Caco-2 (cell line): Measurements from ENCODE around the gene ASTN2. TPM values are rescaled to one million over a fixed set of nuclear protein-coding genes. Genes with fewer than 3 reads are reported as not detected.

Experiments
- BruUV-seq: library from RNA; stranded (reverse); fragments of 400-500 nt; replicated peaks from 2 replicates; lab custom pipeline; 2021; lab: Mats Ljungman, UMichigan
- CTCF ChIA-PET: fragments of 300-600 bp; sonication (Branson Sonifier 250); formaldehyde crosslinking; loops from one replicate; lab custom pipeline; 2022; ENCODE audit warnings: antibody characterized with exemption; lab: Charles Lee
- POLR2A ChIA-PET: fragments of 300-600 bp; sonication (Branson Sonifier 250); formaldehyde crosslinking; loops from one replicate; lab custom pipeline; 2022; ENCODE audit warnings: antibody characterized with exemption; lab: Charles Lee
- DNase-seq, 2 experiments: peaks; one replicate each; pipeline versions ENCODE4 v3.0.0 to v3.0.0-alpha.2; 2020 to 2022
- H3K27me3 ChIP-seq: replicated peaks from 2 replicates; pipeline ENCODE4 v1.6.0; 2011; ENCODE audit warnings: low read length; ENCODE audit not compliant: control insufficient read depth, insufficient read depth
- H3K36me3 ChIP-seq: 2 replicates; pipeline ENCODE4 v1.5.1; 2011; ENCODE audit warnings: low read length; ENCODE audit not compliant: control insufficient read depth, insufficient read depth
- H3K4me1 ChIP-seq: fragments of 250-450 bp; sonication (Bioruptor Pico); 2 replicates; pipeline ENCODE4 v1.5.1; 2020; ENCODE audit warnings: mild to moderate bottlenecking
- H3K4me3 ChIP-seq: 2 replicates; pipeline ENCODE4 v1.5.1; 2011; ENCODE audit warnings: low read depth, mild to moderate bottlenecking, control low read depth, low read length
- H3K9me3 ChIP-seq: fragments of 250-450 bp; sonication (Bioruptor Pico); 2 replicates; pipeline ENCODE4 v1.5.1; 2020; ENCODE audit warnings: mild to moderate bottlenecking, moderate library complexity
- H3K27ac Mint-ChIP-seq: one replicate; pipeline ENCODE4 v1.8.0; 2022; ENCODE audit warnings: mixed read lengths; ENCODE audit not compliant: unreplicated experiment
- H3K27me3 Mint-ChIP-seq: one replicate; pipeline ENCODE4 v1.8.0; 2022; ENCODE audit warnings: mixed read lengths; ENCODE audit not compliant: insufficient read depth, unreplicated experiment
- H3K36me3 Mint-ChIP-seq: one replicate; pipeline ENCODE4 v1.8.0; 2022; ENCODE audit warnings: mild to moderate bottlenecking, mixed read lengths; ENCODE audit not compliant: insufficient read depth, unreplicated experiment
- H3K4me1 Mint-ChIP-seq: one replicate; pipeline ENCODE4 v1.8.0; 2022; ENCODE audit warnings: low read depth, mixed read lengths; ENCODE audit not compliant: unreplicated experiment
- H3K4me3 Mint-ChIP-seq: one replicate; pipeline ENCODE4 v1.8.0; 2022; ENCODE audit warnings: mild to moderate bottlenecking, moderate library complexity, mixed read lengths; ENCODE audit not compliant: unreplicated experiment
- H3K9me3 Mint-ChIP-seq: one replicate; pipeline ENCODE4 v1.8.0; 2022; ENCODE audit warnings: mixed read lengths; ENCODE audit not compliant: unreplicated experiment
- CTCF ChIP-seq, 2 experiments: fragments of 200-600 bp in 1 of 2; IDR thresholded peaks; 1 replicate in 1 of 2; 2 replicates in 1 of 2; pipeline versions ENCODE4 v1.5.1 to v1.8.0; 2011 to 2022; ENCODE audit warnings: antibody characterized with exemption in 1 of 2, control low read depth in 1 of 2, inconsistent platforms in 1 of 2, low read depth in 1 of 2, low read length in 1 of 2, mild to moderate bottlenecking in 1 of 2, moderate library complexity in 1 of 2; ENCODE audit not compliant: insufficient read depth in 1 of 2, severe bottlenecking in 1 of 2, unreplicated experiment in 1 of 2
- intact Hi-C: fragments of 100-400 bp; cut with micrococcal nuclease; formaldehyde crosslinking; loops from one replicate; pipeline ENCODE4 v1.10.0; 2022; ENCODE audit not compliant: unreplicated experiment
- total RNA-seq: library from RNA; stranded (reverse); gene quantifications from 2 replicates; pipeline ENCODE4 v1.2.3, GENCODE V29; 2022

Gene ASTN2
- total RNA-seq, 1 experiment from 2014 or later = 12.7 TPM

GRCh38 chr9:116641292-116642059 lies 773.4 kb downstream of the ASTN2 start:
- Histone ChIP-seq H3K4me1 (peaks cover 16% of the 10 kb centered on the region; the same call in 1 of the 2 replicates), H3K9me3 (no peaks in the 10 kb centered on the region), H3K27me3 (no peaks in the 10 kb centered on the region), H3K36me3 (no peaks in the 10 kb centered on the region), H3K4me3 (no peak overlapping the region)
- no peaks in the 10 kb centered on the region for H3K9me3 Mint-ChIP-seq
- no peak for TF ChIP-seq CTCF (IDR thresholded peaks at IDR 0.05; ENCODE audit: insufficient read depth in 1 of 2, low read depth in 1 of 2, low read length in 1 of 2, severe bottlenecking in 1 of 2, unreplicated experiment in 1 of 2)
- no TSS peak for BruUV-seq
- no peak overlapping the region for H3K27ac Mint-ChIP-seq
- intact Hi-C loops = loop anchor here (10.0 kb wide), 1 partner anchor 307 kb away; no protein-coding TSS in a partner anchor
- no peaks in the 10 kb centered on the region for H3K27me3 Mint-ChIP-seq
- H3K4me3 Mint-ChIP-seq = no peak overlapping the region
- DNase-seq = no peak
- peaks cover 23% of the 10 kb centered on the region for H3K4me1 Mint-ChIP-seq
- H3K36me3 Mint-ChIP-seq = no peaks in the 10 kb centered on the region
- CTCF ChIA-PET = no interaction called here
- POLR2A ChIA-PET = no interaction called here

GRCh38 chr9:116639251-116639741 lies 775.6 kb downstream of the ASTN2 start:
- intact Hi-C loops = no loop called here
- Mint-ChIP-seq H3K27me3 (no peaks in the 10 kb centered on the region), H3K4me1 (peaks cover 23% of the 10 kb centered on the region), H3K36me3 (no peaks in the 10 kb centered on the region), H3K27ac (no peak overlapping the region), H3K9me3 (no peaks in the 10 kb centered on the region), H3K4me3 (no peak overlapping the region)
- no peaks in the 10 kb centered on the region for H3K36me3 ChIP-seq
- H3K9me3 ChIP-seq = no peaks in the 10 kb centered on the region
- no peak for DNase-seq
- no peak overlapping the region for H3K4me3 ChIP-seq
- H3K27me3 ChIP-seq = no peaks in the 10 kb centered on the region
- no TSS peak for BruUV-seq
- peaks cover 16% of the 10 kb centered on the region; the same call in 1 of the 2 replicates for H3K4me1 ChIP-seq
- CTCF ChIA-PET = no interaction called here
- no peak for TF ChIP-seq CTCF (IDR thresholded peaks at IDR 0.05; ENCODE audit: insufficient read depth in 1 of 2, low read depth in 1 of 2, low read length in 1 of 2, severe bottlenecking in 1 of 2, unreplicated experiment in 1 of 2)
- POLR2A ChIA-PET = no interaction called here

DNA sequence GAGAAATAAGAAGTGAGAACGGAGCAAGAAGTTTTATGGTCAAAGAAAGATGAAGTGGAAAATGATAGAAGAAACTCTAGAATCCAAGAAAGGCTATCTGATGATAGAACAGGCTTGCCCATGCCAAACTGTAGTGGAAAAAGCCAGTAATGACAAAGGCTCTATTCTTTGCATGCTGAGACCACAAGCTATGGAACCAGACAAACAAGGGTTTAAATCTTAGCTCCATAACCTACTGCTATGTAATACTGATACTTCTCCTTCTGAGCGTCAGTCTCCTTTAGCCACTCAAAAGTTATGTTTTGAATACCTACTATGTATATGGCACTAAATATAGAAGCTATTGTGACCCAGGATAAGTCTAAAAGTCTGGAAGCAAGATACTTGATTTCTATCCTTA lies 778.9 kb downstream of the ASTN2 start:
- no peak overlapping the region for H3K4me3 Mint-ChIP-seq
- intact Hi-C loops = no loop called here
- no peak for TF ChIP-seq CTCF (IDR thresholded peaks at IDR 0.05; ENCODE audit: insufficient read depth in 1 of 2, low read depth in 1 of 2, low read length in 1 of 2, severe bottlenecking in 1 of 2, unreplicated experiment in 1 of 2)
- peaks cover 16% of the 10 kb centered on the region; the same call in 1 of the 2 replicates for H3K4me1 ChIP-seq
- BruUV-seq = no TSS peak
- peaks cover 21% of the 10 kb centered on the region for H3K4me1 Mint-ChIP-seq
- no peak overlapping the region for H3K27ac Mint-ChIP-seq
- H3K27me3 Mint-ChIP-seq = no peaks in the 10 kb centered on the region
- no peaks in the 10 kb centered on the region for H3K36me3 Mint-ChIP-seq
- H3K9me3 ChIP-seq = no peaks in the 10 kb centered on the region
- H3K4me3 ChIP-seq = no peak overlapping the region
- DNase-seq = no peak
- H3K27me3 ChIP-seq = no peaks in the 10 kb centered on the region
- ChIA-PET POLR2A (no interaction called here), CTCF (no interaction called here)
- H3K9me3 Mint-ChIP-seq = no peaks in the 10 kb centered on the region
- H3K36me3 ChIP-seq = no peaks in the 10 kb centered on the region
